GM19099 (cell line): ENCODE results near the gene TRPM6.

ENCODE experiments used
- POLR2A ChIP-seq: IDR thresholded peaks from 3 replicates; pipeline ENCODE4 v1.6.1; 2011; ENCODE audit warnings: low read depth; ENCODE audit not compliant: insufficient read length; ENCODE audit errors: extremely low read depth

TRPM6 gene

GRCh38 chr9:74804018-74804385, 83.7 kb downstream of the TRPM6 start:
- TF ChIP-seq POLR2A, result no peak

- TF ChIP-seq POLR2A, result no peak
Observed at GRCh38 chr9:74803376-74804017, 84.2 kb downstream of the TRPM6 start.

DNA sequence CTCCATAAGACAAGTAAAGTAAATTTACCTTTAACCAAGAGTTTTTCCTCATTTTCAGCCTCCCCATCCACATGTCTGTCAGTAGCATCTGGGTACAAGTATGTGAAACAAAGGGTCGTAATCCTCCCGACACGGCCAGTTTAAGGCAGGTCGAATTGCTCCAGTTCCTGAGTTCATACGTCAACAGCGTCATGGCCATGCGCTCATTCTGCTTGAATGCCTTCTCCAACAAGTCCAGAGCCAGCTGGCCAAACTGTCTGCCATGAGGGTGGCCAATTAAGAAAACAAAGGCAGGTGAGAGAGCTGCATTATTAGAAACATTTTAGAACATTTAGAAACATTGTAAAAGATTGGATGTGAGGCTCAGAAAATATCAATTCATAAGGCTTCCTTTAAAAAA, 87.5 kb downstream of the TRPM6 start:
- TF ChIP-seq POLR2A, result no peak

DNA sequence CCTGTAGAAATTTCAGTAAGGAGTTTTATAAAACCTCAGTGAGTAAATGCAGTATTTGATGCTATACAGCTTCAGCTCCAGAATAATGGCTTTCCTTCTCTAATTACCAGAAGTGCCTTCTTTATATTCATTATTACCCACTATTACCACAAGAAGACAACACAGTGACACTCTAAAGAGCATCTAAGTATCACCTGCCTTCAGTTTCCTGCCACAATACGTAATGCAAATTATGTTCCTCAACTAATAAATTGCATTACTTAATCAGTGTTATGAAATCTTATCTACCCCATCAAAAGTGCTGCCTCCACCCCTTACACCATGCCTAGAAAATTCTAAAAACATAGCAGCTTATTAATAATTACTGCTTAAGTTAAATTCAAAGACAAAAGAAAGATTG, 91.9 kb downstream of the TRPM6 start:
- no peak for TF ChIP-seq POLR2A

DNA sequence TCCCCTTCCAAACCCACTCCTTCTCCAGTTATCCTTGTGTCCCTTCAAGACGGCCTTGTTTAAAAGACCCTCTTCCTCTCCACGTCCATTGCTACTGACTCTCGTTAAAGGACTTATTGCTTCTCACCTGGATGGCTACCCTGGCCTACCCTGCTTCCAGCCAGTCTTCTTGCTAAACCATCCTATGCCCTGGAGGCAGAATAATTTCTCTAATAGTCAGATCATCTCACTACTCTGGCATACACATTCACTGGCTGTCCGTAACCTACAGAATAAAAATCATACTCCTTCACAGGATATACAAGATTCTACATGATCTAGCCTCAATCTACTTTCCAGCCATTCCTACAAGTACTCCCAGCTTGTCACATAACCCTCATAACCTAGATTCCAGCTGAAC, 92.6 kb downstream of the TRPM6 start:
- TF ChIP-seq POLR2A, result no peak

DNA sequence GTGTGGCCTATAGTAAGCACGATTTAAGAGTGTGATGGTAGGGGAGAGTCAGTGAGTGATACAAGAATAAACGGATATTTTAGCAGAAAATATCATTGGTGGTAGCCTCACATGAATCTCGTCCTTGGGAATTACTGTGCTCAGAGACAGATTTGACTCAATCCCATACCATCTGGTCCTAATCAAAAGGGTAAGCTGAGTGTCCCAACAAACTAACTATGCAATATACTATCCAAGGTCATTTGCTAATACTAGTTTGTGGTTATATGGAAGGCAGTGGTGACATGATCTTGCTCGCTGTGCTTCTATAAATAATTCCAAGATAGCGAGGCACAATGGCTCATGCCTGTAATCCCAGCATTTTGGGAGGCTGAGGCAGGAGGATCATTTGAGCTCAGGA, 103.2 kb downstream of the TRPM6 start:
- no peak for TF ChIP-seq POLR2A

DNA sequence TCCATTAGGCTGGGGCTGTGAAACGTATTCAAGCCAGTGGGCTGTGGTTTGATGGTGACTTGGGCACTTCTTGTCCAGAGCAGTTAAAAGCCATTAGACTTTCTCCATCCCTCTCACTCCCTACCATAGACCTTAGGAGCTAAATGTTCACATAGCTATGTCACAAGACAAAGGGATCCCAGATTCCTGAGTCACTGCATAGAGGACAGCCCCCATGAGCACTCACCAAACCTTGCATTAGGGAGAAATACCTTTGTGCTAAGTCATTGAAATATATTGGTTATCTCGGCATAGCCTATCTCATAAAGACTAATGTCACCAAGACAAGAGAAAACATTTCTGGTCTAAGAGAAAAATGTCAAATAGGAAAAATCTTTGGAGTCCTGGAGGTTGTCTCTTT, 104.3 kb downstream of the TRPM6 start:
- no peak for TF ChIP-seq POLR2A

- TF ChIP-seq POLR2A, result no peak
Observed at GRCh38 chr9:74777136-74777879, 110.4 kb downstream of the TRPM6 start.

- TF ChIP-seq POLR2A, result no peak
Observed at GRCh38 chr9:74775396-74775795, 112.3 kb downstream of the TRPM6 start.

GRCh38 chr9:74773886-74774479, 113.7 kb downstream of the TRPM6 start:
- no peak for TF ChIP-seq POLR2A

DNA sequence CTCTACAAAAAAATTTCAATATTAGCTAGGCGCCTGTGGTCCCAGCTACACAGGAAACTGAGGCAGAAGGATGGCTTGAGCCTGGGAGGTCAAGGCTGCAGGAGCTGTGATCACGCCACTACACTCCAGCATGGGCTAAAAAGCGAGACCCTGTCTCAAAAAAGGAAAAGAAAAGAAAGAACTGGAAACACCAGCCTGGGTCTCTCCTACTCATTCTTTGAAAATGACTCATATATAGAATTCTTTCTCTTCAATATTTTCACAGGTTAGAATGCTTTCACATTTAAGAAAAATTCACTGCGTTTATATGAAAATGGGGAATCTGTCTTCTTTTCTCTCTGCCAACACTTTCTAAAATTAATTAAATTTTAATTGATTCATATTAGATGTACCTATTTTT, 115.6 kb downstream of the TRPM6 start:
- TF ChIP-seq POLR2A, result no peak

GRCh38 chr9:74771672-74772071, 116.0 kb downstream of the TRPM6 start:
- no peak for TF ChIP-seq POLR2A

- TF ChIP-seq POLR2A, result no peak
Observed at GRCh38 chr9:74771262-74771585, 116.5 kb downstream of the TRPM6 start.

- TF ChIP-seq POLR2A, result no peak
Observed at GRCh38 chr9:74770508-74771261, 117.0 kb downstream of the TRPM6 start.

- TF ChIP-seq POLR2A, result no peak
Observed at GRCh38 chr9:74765481-74765971, 122.2 kb downstream of the TRPM6 start.
